K562 (cell line): ENCODE data around the gene DDX46. TPM values are rescaled to one million over a fixed set of nuclear protein-coding genes. Genes with fewer than 3 reads are reported as not detected.
A peak's percentile ranks its signal among the peaks of the same experiment; 100 is the strongest.

ENCODE experiments used
- CTCF ChIP-seq, 3 experiments: IDR thresholded peaks in 2 of 3; conservative IDR thresholded peaks in 1 of 3; 2 replicates each; pipeline ENCODE4 v1.5.1; 2011 to 2012; ENCODE audit warnings: low read length in 3 of 3, mild to moderate bottlenecking in 3 of 3, control low read depth in 2 of 3, improper control_type of control experiment in 1 of 3, inconsistent platforms in 1 of 3, low read depth in 1 of 3, mixed read lengths in 1 of 3, moderate library complexity in 1 of 3; ENCODE audit not compliant: insufficient read depth in 2 of 3
- FOXP1 ChIP-seq: sonication (generic); formaldehyde crosslinking; IDR thresholded peaks from 2 replicates; pipeline ENCODE4 v1.8.0; 2022; ENCODE audit warnings: mild to moderate bottlenecking, missing genetic modification reagents
- GABPA ChIP-seq: fragments of 200-800 bp; sonication (Bioruptor generic); conservative IDR thresholded peaks from 2 replicates; pipeline ENCODE4 v1.6.1; 2016; ENCODE audit warnings: low read depth, missing genetic modification characterization, missing compliant biosample characterization
- IRF2 ChIP-seq: sonication (generic); formaldehyde crosslinking; IDR thresholded peaks from 2 replicates; pipeline ENCODE4 v1.8.1; 2022; ENCODE audit warnings: mild to moderate bottlenecking, missing genetic modification reagents
- IRF9 ChIP-seq: fragments of 450-650 bp; IDR thresholded peaks from 2 replicates; pipeline ENCODE4 v1.6.1; 2016; ENCODE audit warnings: missing biosample characterization, missing genetic modification characterization
- KLF6 ChIP-seq: fragments of 250-450 bp; sonication (Bioruptor Pico); IDR thresholded peaks from 2 replicates; pipeline ENCODE4 v1.4.0; 2020; ENCODE audit warnings: mild to moderate bottlenecking, moderate library complexity, borderline replicate concordance
- NFRKB ChIP-seq: fragments of 450-650 bp; IDR thresholded peaks from 2 replicates; pipeline ENCODE4 v1.6.1; 2016; ENCODE audit warnings: low read depth
- NR2C1 ChIP-seq, 2 experiments: fragments of 450-650 bp; IDR thresholded peaks; 2 replicates each; pipeline ENCODE4 v1.6.1; 2017; ENCODE audit warnings: mild to moderate bottlenecking in 2 of 2, antibody characterized with exemption in 1 of 2, inconsistent platforms in 1 of 2, missing compliant biosample characterization in 1 of 2, missing genetic modification characterization in 1 of 2
- NR2C2 ChIP-seq, 2 experiments: fragments of 200-800 bp in 1 of 2; sonication (Bioruptor generic) in 1 of 2; sonication (generic) in 1 of 2; formaldehyde crosslinking in 1 of 2; IDR thresholded peaks; 2 replicates each; pipeline versions ENCODE4 v1.6.1 to v1.8.0; 2016 to 2022; ENCODE audit warnings: mild to moderate bottlenecking in 1 of 2, missing compliant biosample characterization in 1 of 2, missing genetic modification characterization in 1 of 2, missing genetic modification reagents in 1 of 2
- PHB2 ChIP-seq: fragments of 450-650 bp; IDR thresholded peaks from 2 replicates; pipeline ENCODE4 v1.6.1; 2017; ENCODE audit warnings: low read depth
- PML ChIP-seq: IDR thresholded peaks from 2 replicates; pipeline ENCODE4 v1.6.1; 2012; ENCODE audit warnings: low read length, inconsistent platforms
- PRPF4 ChIP-seq: fragments of 200-400 bp; formaldehyde crosslinking; IDR thresholded peaks from one replicate; pipeline ENCODE4 v1.6.1; 2017; ENCODE audit warnings: low read length, low read depth, mild to moderate bottlenecking; ENCODE audit not compliant: insufficient read depth, poor library complexity, severe bottlenecking
- RUNX1 ChIP-seq: sonication (generic); IDR thresholded peaks from 2 replicates; pipeline ENCODE4 v1.6.1; 2016; ENCODE audit warnings: antibody characterized with exemption, low read depth
- SPI1 ChIP-seq: IDR thresholded peaks from 2 replicates; pipeline ENCODE4 v1.6.1; 2011; ENCODE audit warnings: low read depth, low read length, control low read depth, borderline replicate concordance
- TAF7 ChIP-seq: fragments of 450-650 bp; IDR thresholded peaks from 2 replicates; pipeline ENCODE4 v1.6.1; 2016; ENCODE audit warnings: missing genetic modification characterization, missing compliant biosample characterization
- TEAD4 ChIP-seq, 2 experiments: sonication (generic) in 1 of 2; formaldehyde crosslinking in 1 of 2; IDR thresholded peaks; 2 replicates each; pipeline versions ENCODE4 v1.6.1 to v1.8.0; 2012 to 2022; ENCODE audit warnings: borderline replicate concordance in 1 of 2, inconsistent platforms in 1 of 2, low read length in 1 of 2, mild to moderate bottlenecking in 1 of 2, missing genetic modification reagents in 1 of 2
- USF2 ChIP-seq: sonication (generic); formaldehyde crosslinking; IDR thresholded peaks from 2 replicates; pipeline ENCODE4 v1.5.0; 2020; ENCODE audit warnings: missing genetic modification reagents
- ZEB2 ChIP-seq: fragments of 450-650 bp; IDR thresholded peaks from 2 replicates; pipeline ENCODE4 v1.6.1; 2016
- ZFPM2 ChIP-seq: fragments of 250-450 bp; sonication (Bioruptor Pico); IDR thresholded peaks from 2 replicates; pipeline ENCODE4 v1.5.1; 2022; ENCODE audit warnings: mild to moderate bottlenecking
- ZNF133 ChIP-seq: fragments of 250-450 bp; sonication (Bioruptor Pico); IDR thresholded peaks from 2 replicates; pipeline ENCODE4 v1.4.0; 2020; ENCODE audit warnings: mild to moderate bottlenecking
- ZNF280A ChIP-seq: fragments of 450-650 bp; IDR thresholded peaks from 2 replicates; pipeline ENCODE4 v1.6.1; 2018; ENCODE audit warnings: mild to moderate bottlenecking, low read depth; ENCODE audit not compliant: partially characterized antibody
- ZNF436 ChIP-seq: fragments of 250-450, 450-650 bp; sonication (Bioruptor Pico); formaldehyde crosslinking; IDR thresholded peaks from 2 replicates; pipeline ENCODE4 v1.7.0; 2020; ENCODE audit warnings: mild to moderate bottlenecking
- polyA plus RNA-seq, 8 experiments: library from polyadenylated mRNA; depleted of rRNA in 4 of 8; stranded (reverse) in 5 of 8; unstranded in 3 of 8; fragments of >200 nt; fragmentation: Nextera tagmentation in 2 of 8; fragmentation: Illumina TruSeq in 1 of 8; extraction: Ambion mirVana in 2 of 8; extraction: Trizol in 1 of 8; gene quantifications; 2 replicates each; pipeline versions ENCODE4 v1.2.1 to v1.2.3, GENCODE V29; 2011 to 2014; ENCODE audit warnings: inconsistent platforms in 1 of 8, missing spikeins in 1 of 8
- total RNA-seq, 7 experiments: library from RNA; depleted of rRNA in 6 of 7; stranded (reverse); fragments of >200 nt in 6 of 7; fragmentation: Illumina TruSeq in 2 of 7; extraction: Trizol in 2 of 7; gene quantifications; 2 replicates each; pipeline versions ENCODE4 v1.2.1 to v1.2.3, GENCODE V29; 2011 to 2021; ENCODE audit warnings: low replicate concordance in 1 of 7

Gene DDX46
- total and polyA plus RNA-seq, 9 of the 15 experiments (the other 6 are each of a cell fraction or from before 2014, with no cell fraction given): 26.2 to 99.0 (median 76.4) TPM

GRCh38 chr5:134738133-134738962, 20.2 kb upstream of the DDX46 start, which contains the start of gene CAMLG (continued):
- TF ChIP-seq NR2C1 (IDR thresholded peaks at IDR 0.05) (peak; percentile 79), NR2C1 (tag; IDR thresholded peaks at IDR 0.05) (peak; percentile 78), RUNX1 (peak; percentile 84; the same call in 1 of the 2 replicates), FOXP1 (CRISPR knock-in tag) (peak; percentile 46), GABPA (tag) (0 out of 2 replicates have a peak, but pooled peaks have one; percentile 53), CTCF (IDR thresholded peaks at IDR 0.05 in 2 of 3, conservative IDR thresholded peaks at IDR 0.05 in 1 of 3; ENCODE audit: insufficient read depth in 2 of 3, low read depth in 1 of 3, low read length in 3 of 3) (peak; percentile 77 to 84 (median 83)), NFRKB (no peak), PML (peak; percentile 60; the same call in 1 of the 2 replicates), ZEB2 (no peak), IRF2 (CRISPR knock-in tag) (no peak), SPI1 (no peak), USF2 (CRISPR knock-in tag) (peak; percentile 87), TAF7 (tag) (peak; percentile 55; the same call in 1 of the 2 replicates), ZFPM2 (no peak), ZNF280A (no peak), PHB2 (no peak; the same call in 1 of the 2 replicates), NR2C2 (CRISPR knock-in tag; IDR thresholded peaks at IDR 0.05) (peak; percentile 90), NR2C2 (tag; IDR thresholded peaks at IDR 0.05) (peak; percentile 81), PRPF4 (no peak), ZNF133 (CRISPR knock-in tag) (no peak), KLF6 (CRISPR knock-in tag) (no peak), ZNF436 (CRISPR knock-in tag) (no peak), IRF9 (tag) (no peak), TEAD4 (IDR thresholded peaks at IDR 0.05; ENCODE audit: low read length) (0 out of 2 replicates have a peak, but pooled peaks have one; percentile 9), TEAD4 (CRISPR knock-in tag; IDR thresholded peaks at IDR 0.05; ENCODE audit: borderline replicate concordance) (no peak)
